ENCODE results near the gene AIFM1. TPM values are rescaled to one million over a fixed set of nuclear protein-coding genes. Genes with fewer than 3 reads are reported as not detected.
A peak's percentile ranks its signal among the peaks of the same experiment; 100 is the strongest.

Gene AIFM1
- total and polyA plus RNA-seq, 4 donors, result 14.4 to 35.8 (median 31.2) TPM

- Histone ChIP-seq H3K4me3 (no peak overlapping the region), H3K36me3 (ENCODE audit: control insufficient read depth in 4 of 4, insufficient read depth in 4 of 4, low read length in 4 of 4) (no peaks in the 10 kb centered on the region), H3K9me3 (ENCODE audit: control insufficient read depth in 4 of 4, insufficient read depth in 3 of 4, low read length in 3 of 4) (peaks cover 0 to 1% (median 0%) of the 10 kb centered on the region in 4 donors), H3K27ac (ENCODE audit: low read depth in 1 of 2, low read length in 1 of 2) (peak overlapping the region; percentile 66 to 71), H3K27me3 (ENCODE audit: control insufficient read depth in 3 of 3, insufficient read depth in 3 of 3, low read length in 2 of 3) (peaks cover 0 to 8% (median 5%) of the 10 kb centered on the region in 3 donors), H3K4me1 (ENCODE audit: control insufficient read depth in 5 of 5, insufficient read depth in 5 of 5, low read length in 5 of 5) (peaks cover 0 to 10% (median 4%) of the 10 kb centered on the region in 5 donors), H3K9ac (ENCODE audit: insufficient read depth in 1 of 2, low read length in 2 of 2) (no peak overlapping the region)
- DNase-seq (peak in 1 of 3 donors; percentile 31), ATAC-seq (ENCODE audit: insufficient read depth, low FRiP score) (peak; percentile 35)
- TF ChIP-seq, protein P1, sequence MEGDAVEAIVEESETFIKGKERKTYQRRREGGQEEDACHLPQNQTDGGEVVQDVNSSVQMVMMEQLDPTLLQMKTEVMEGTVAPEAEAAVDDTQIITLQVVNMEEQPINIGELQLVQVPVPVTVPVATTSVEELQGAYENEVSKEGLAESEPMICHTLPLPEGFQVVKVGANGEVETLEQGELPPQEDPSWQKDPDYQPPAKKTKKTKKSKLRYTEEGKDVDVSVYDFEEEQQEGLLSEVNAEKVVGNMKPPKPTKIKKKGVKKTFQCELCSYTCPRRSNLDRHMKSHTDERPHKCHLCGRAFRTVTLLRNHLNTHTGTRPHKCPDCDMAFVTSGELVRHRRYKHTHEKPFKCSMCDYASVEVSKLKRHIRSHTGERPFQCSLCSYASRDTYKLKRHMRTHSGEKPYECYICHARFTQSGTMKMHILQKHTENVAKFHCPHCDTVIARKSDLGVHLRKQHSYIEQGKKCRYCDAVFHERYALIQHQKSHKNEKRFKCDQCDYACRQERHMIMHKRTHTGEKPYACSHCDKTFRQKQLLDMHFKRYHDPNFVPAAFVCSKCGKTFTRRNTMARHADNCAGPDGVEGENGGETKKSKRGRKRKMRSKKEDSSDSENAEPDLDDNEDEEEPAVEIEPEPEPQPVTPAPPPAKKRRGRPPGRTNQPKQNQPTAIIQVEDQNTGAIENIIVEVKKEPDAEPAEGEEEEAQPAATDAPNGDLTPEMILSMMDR (IDR thresholded peaks at IDR 0.05; ENCODE audit: control extremely low read depth, extremely low read depth), result no peak
- 14 to 35% methylated on average over 7 of the region's 7 CpGs for WGBS, 2 donors
Measured at GRCh38 chrX:130173190-130173895, 7.7 kb upstream of the AIFM1 start.

DNA sequence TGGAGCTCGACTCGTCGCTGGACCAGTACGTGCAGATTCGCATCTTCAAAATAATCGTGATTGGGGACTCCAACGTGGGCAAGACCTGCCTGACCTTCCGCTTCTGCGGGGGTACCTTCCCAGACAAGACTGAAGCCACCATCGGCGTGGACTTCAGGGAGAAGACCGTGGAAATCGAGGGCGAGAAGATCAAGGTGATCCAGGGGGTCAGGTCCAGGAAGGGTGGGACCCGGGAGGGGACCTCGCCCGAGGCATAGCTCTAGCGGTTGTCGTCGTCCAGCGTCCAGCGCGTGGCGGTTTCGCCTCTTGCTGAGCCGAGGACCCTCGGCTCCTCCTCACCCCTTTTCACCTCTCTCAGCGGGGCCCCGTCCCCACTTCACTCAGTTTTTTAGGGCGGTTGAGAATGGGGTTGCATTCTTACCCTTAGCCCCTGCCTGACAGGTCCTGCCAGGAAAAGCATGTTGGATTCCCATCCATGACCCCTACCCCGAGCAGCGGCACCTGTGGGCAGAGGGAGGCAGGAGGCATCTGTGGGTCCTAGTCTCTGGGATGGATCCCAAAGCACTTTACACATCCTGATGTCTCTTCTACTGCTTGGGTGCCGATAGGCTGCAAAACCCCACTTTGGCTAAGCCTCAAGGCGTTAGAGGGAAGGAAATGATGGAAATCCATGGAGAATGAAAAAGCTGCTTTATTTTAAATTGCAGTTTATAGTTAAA lies 6.6 kb upstream of the AIFM1 start:
- ATAC-seq (ENCODE audit: insufficient read depth, low FRiP score) (no peak), DNase-seq (no peak)
- TF ChIP-seq, protein P1 (IDR thresholded peaks at IDR 0.05; ENCODE audit: control extremely low read depth, extremely low read depth), result no peak
- H3K27me3 ChIP-seq (ENCODE audit: control insufficient read depth in 3 of 3, insufficient read depth in 3 of 3, low read length in 2 of 3), result peaks cover 0 to 8% (median 5%) of the 10 kb centered on the region in 3 donors
- no peaks in the 10 kb centered on the region for H3K36me3 ChIP-seq (ENCODE audit: control insufficient read depth in 4 of 4, insufficient read depth in 4 of 4, low read length in 4 of 4)
- 21 to 48% methylated on average over 13 to 34 of the region's 34 CpGs for WGBS, 2 donors
- H3K9me3 ChIP-seq (ENCODE audit: control insufficient read depth in 4 of 4, insufficient read depth in 3 of 4, low read length in 3 of 4), result peaks cover 0 to 1% (median 0%) of the 10 kb centered on the region in 4 donors
- peak overlapping the region in 1 of 2 donors; percentile 61 for H3K27ac ChIP-seq (ENCODE audit: low read depth in 1 of 2, low read length in 1 of 2)
- H3K4me3 ChIP-seq, result peak overlapping the region; percentile 0
- H3K4me1 ChIP-seq (ENCODE audit: control insufficient read depth in 5 of 5, insufficient read depth in 5 of 5, low read length in 5 of 5), result peaks cover 0 to 10% (median 4%) of the 10 kb centered on the region in 5 donors
- H3K9ac ChIP-seq (ENCODE audit: insufficient read depth in 1 of 2, low read length in 2 of 2), result no peak overlapping the region

- Histone ChIP-seq H3K9ac (ENCODE audit: insufficient read depth in 1 of 2, low read length in 2 of 2) (no peak within 1 kb of the TSS), H3K9me3 (ENCODE audit: control insufficient read depth in 4 of 4, insufficient read depth in 3 of 4, low read length in 3 of 4) (peaks cover 0 to 1% (median 0%) of the 10 kb centered on the region in 4 donors), H3K4me3 (peak within 1 kb of the TSS; percentile 0), H3K27me3 (ENCODE audit: control insufficient read depth in 3 of 3, insufficient read depth in 3 of 3, low read length in 2 of 3) (peaks cover 0 to 8% (median 5%) of the 10 kb centered on the region in 3 donors), H3K36me3 (ENCODE audit: control insufficient read depth in 4 of 4, insufficient read depth in 4 of 4, low read length in 4 of 4) (no peaks in the 10 kb centered on the region), H3K27ac (ENCODE audit: low read depth in 1 of 2, low read length in 1 of 2) (peak within 1 kb of the TSS in 1 of 2 donors; percentile 61), H3K4me1 (ENCODE audit: control insufficient read depth in 5 of 5, insufficient read depth in 5 of 5, low read length in 5 of 5) (peaks cover 0 to 10% (median 4%) of the 10 kb centered on the region in 5 donors)
- DNase-seq (peak; percentile 31 to 42 (median 37)), ATAC-seq (ENCODE audit: insufficient read depth, low FRiP score) (no peak)
- WGBS, 2 donors, result 0 to 33% methylated on average over 11 to 61 of the region's 61 CpGs
- TF ChIP-seq, protein P1 (IDR thresholded peaks at IDR 0.05; ENCODE audit: control extremely low read depth, extremely low read depth), result no peak
Measured at GRCh38 chrX:130171446-130172126, 5.9 kb upstream of the AIFM1 start, which contains the start of gene RAB33A. Gene RAB33A (plus strand): TSS chrX:130171962. CDS start chrX:130172063, 101 bp downstream.

Data from lung (tissue), 12 donors.